Fibroblast of lung (primary cell): Measurements from ENCODE around the gene CLCN7. TPM values are rescaled to one million over a fixed set of nuclear protein-coding genes. Genes with fewer than 3 reads are reported as not detected.
"Not testable (repeated sequence)": the region's sequence is repeated elsewhere in the genome, so short reads cannot be mapped to it uniquely, and the experiment has no call there.

Experiments used
- DNase-seq, 2 donors: peaks; one replicate each; pipeline versions ENCODE4 v3.0.0 to v3.0.0-alpha.2; 2010; ENCODE audit warnings: low read depth in 2 of 2
- H2AFZ ChIP-seq: 2 replicates; pipeline ENCODE4 v1.5.1; 2012; ENCODE audit warnings: low read length, control low read depth, inconsistent platforms
- H3K27ac ChIP-seq: 2 replicates; pipeline ENCODE4 v1.5.1; 2011; ENCODE audit warnings: low read length, control low read depth; ENCODE audit not compliant: insufficient read depth
- H3K27me3 ChIP-seq: 2 replicates; pipeline ENCODE4 v1.5.1; 2011; ENCODE audit warnings: mild to moderate bottlenecking, low read length; ENCODE audit not compliant: control insufficient read depth, insufficient read depth
- H3K36me3 ChIP-seq: 2 replicates; pipeline ENCODE4 v1.5.1; 2011; ENCODE audit warnings: low read length; ENCODE audit not compliant: control insufficient read depth, insufficient read depth
- H3K4me1 ChIP-seq: 2 replicates; pipeline ENCODE4 v1.5.1; 2011; ENCODE audit warnings: low read length; ENCODE audit not compliant: control insufficient read depth, insufficient read depth; ENCODE audit errors: extremely low read depth
- H3K4me2 ChIP-seq: 2 replicates; pipeline ENCODE4 v1.5.1; 2011; ENCODE audit warnings: low read length, control low read depth; ENCODE audit not compliant: insufficient read depth; ENCODE audit errors: extremely low read depth
- H3K4me3 ChIP-seq, 4 experiments: fragments of 200-600 bp in 1 of 4; sonication (generic) in 1 of 4; replicated peaks in 1 of 4; 2 replicates each; pipeline ENCODE4 v1.5.1; 2011 to 2016; ENCODE audit warnings: low read length in 4 of 4, low read depth in 3 of 4, mild to moderate bottlenecking in 3 of 4, control low read depth in 2 of 4, inconsistent platforms in 1 of 4, mixed read lengths in 1 of 4; ENCODE audit not compliant: insufficient read depth in 1 of 4; ENCODE audit errors: control extremely low read depth in 1 of 4
- H3K79me2 ChIP-seq: 2 replicates; pipeline ENCODE4 v1.5.1; 2012; ENCODE audit warnings: mild to moderate bottlenecking, low read length, inconsistent platforms; ENCODE audit not compliant: control insufficient read depth, insufficient read depth
- H3K9ac ChIP-seq: 2 replicates; pipeline ENCODE4 v1.5.1; 2011; ENCODE audit warnings: mild to moderate bottlenecking, low read length, control low read depth; ENCODE audit not compliant: insufficient read depth
- H3K9me3 ChIP-seq: 2 replicates; pipeline ENCODE4 v1.5.1; 2012; ENCODE audit warnings: low read depth, low read length; ENCODE audit not compliant: control insufficient read depth, insufficient read depth
- H4K20me1 ChIP-seq: 2 replicates; pipeline ENCODE4 v1.5.1; 2011; ENCODE audit warnings: low read length; ENCODE audit not compliant: control insufficient read depth, insufficient read depth; ENCODE audit errors: extremely low read depth
- EZH2 ChIP-seq: IDR thresholded peaks from 2 replicates; pipeline ENCODE4 v1.5.1; 2012; ENCODE audit warnings: low read length, control low read depth, mild to moderate bottlenecking; ENCODE audit errors: missing control alignments
- polyA plus RNA-seq, 2 donors: library from polyadenylated mRNA; depleted of rRNA in 1 of 2; stranded (reverse) in 1 of 2; unstranded in 1 of 2; fragments of >200 nt; gene quantifications; 2 replicates each; pipeline ENCODE4 v1.2.1, GENCODE V29; 2011 to 2012; ENCODE audit warnings: missing spikeins in 1 of 2
- total RNA-seq: library from RNA; depleted of rRNA; stranded (reverse); fragments of >200 nt; gene quantifications from 2 replicates; pipeline ENCODE4 v1.2.1, GENCODE V29; 2014
- TF ChIP-seq, protein P1 (sequence below), 2 donors: IDR thresholded peaks in 1 of 2; conservative IDR thresholded peaks in 1 of 2; 1 replicate in 1 of 2; 2 replicates in 1 of 2; pipeline ENCODE4 v1.5.1; 2011 to 2012; ENCODE audit warnings: low read length in 2 of 2, control low read depth in 1 of 2, inconsistent platforms in 1 of 2, low read depth in 1 of 2, mild to moderate bottlenecking in 1 of 2

Gene CLCN7
- total and polyA plus RNA-seq, 2 donors (not counting 1 experiment from before 2014, with no cell fraction given): 25.0 to 83.4 TPM

DNA sequence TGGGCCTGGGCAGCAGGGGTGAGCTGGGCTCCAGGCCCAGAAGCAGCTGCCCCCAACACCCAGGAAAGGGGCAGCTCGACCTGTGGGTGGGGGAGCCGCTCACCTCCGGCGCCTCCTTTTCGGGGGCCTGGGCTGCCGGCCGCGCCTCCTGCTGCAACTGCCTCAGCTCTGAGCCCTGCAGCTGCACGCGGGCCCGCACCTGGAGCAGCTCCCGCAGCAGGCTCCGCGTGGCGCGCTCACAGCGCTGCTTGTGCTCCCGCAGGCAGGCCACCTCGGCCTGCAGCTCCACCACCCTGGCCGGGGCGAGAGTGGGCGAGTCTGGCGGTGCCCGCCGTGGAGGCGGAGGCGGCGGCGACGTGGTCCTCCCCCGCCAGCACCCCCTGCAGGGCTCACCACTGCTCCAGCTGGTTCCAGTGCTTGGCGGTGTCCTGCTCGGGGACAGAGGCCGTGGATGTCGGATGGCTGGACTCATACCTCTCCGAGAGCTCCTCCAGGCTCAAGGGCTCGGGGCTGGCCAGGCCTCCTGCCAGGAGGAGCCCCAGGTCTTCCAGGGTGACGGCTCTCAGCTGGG, 31.3 kb downstream of the CLCN7 start:
- Histone ChIP-seq H3K27me3 (no peaks in the 10 kb centered on the region), H3K4me3 (no peak overlapping the region), H4K20me1 (no peaks in the 10 kb centered on the region), H3K9me3 (no peaks in the 10 kb centered on the region), H3K9ac (no peak overlapping the region), H3K4me1 (no peaks in the 10 kb centered on the region), H3K79me2 (no peaks in the 10 kb centered on the region), H3K27ac (no peak overlapping the region), H3K4me2 (no peak overlapping the region), H3K36me3 (peaks cover 11% of the 10 kb centered on the region), H2AFZ (no peak overlapping the region)
- TF ChIP-seq, protein P1, sequence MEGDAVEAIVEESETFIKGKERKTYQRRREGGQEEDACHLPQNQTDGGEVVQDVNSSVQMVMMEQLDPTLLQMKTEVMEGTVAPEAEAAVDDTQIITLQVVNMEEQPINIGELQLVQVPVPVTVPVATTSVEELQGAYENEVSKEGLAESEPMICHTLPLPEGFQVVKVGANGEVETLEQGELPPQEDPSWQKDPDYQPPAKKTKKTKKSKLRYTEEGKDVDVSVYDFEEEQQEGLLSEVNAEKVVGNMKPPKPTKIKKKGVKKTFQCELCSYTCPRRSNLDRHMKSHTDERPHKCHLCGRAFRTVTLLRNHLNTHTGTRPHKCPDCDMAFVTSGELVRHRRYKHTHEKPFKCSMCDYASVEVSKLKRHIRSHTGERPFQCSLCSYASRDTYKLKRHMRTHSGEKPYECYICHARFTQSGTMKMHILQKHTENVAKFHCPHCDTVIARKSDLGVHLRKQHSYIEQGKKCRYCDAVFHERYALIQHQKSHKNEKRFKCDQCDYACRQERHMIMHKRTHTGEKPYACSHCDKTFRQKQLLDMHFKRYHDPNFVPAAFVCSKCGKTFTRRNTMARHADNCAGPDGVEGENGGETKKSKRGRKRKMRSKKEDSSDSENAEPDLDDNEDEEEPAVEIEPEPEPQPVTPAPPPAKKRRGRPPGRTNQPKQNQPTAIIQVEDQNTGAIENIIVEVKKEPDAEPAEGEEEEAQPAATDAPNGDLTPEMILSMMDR (conservative IDR thresholded peaks at IDR 0.05 in 1 of 2, IDR thresholded peaks at IDR 0.05 in 1 of 2; ENCODE audit: low read depth in 1 of 2, low read length in 2 of 2): no peak
- no peak for TF ChIP-seq EZH2
- no peak for DNase-seq

- Histone ChIP-seq H3K4me3 (no peak overlapping the region), H3K27ac (no peak overlapping the region), H3K4me1 (no peaks in the 10 kb centered on the region), H3K36me3 (peaks cover 7% of the 10 kb centered on the region), H3K79me2 (no peaks in the 10 kb centered on the region), H3K9me3 (no peaks in the 10 kb centered on the region), H2AFZ (no peak overlapping the region), H4K20me1 (no peaks in the 10 kb centered on the region), H3K4me2 (no peak overlapping the region), H3K27me3 (no peaks in the 10 kb centered on the region), H3K9ac (no peak overlapping the region)
- TF ChIP-seq, protein P1 (conservative IDR thresholded peaks at IDR 0.05 in 1 of 2, IDR thresholded peaks at IDR 0.05 in 1 of 2; ENCODE audit: low read depth in 1 of 2, low read length in 2 of 2): no peak
- no peak for TF ChIP-seq EZH2
- no peak for DNase-seq
Measured at GRCh38 chr16:1442697-1443096, 32.1 kb downstream of the CLCN7 start.

- Histone ChIP-seq H3K4me1 (no peaks in the 10 kb centered on the region), H3K9ac (no peak overlapping the region)
Measured at GRCh38 chr16:1441391-1441829, 33.4 kb downstream of the CLCN7 start.

DNA sequence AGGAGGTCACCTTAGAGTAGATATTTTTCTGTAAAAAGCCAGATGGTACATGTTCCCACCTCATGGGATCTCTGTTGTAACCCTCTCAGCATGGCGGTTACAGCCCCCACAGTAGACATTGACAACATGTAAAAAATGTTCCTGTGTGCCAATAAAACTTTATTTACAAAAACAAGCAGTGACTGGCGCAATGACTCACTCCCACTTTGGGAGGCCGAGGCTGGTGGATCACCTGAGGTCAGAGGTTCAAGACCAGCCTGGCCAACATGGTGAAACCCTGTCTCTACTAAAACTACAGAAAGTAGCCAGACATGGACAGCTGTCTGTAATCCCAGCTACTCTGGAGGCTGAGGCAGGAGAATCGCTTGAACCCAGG, 35.1 kb downstream of the CLCN7 start:
- not testable (repeated sequence) for H3K27me3 ChIP-seq, H3K4me1 ChIP-seq, H3K36me3 ChIP-seq, H3K79me2 ChIP-seq, DNase-seq, H2AFZ ChIP-seq, H4K20me1 ChIP-seq, H3K27ac ChIP-seq, H3K9ac ChIP-seq, H3K4me2 ChIP-seq, H3K4me3 ChIP-seq, H3K9me3 ChIP-seq

More at GRCh38 chr16:1441391-1441829, 33.4 kb downstream of the CLCN7 start:
- Histone ChIP-seq H3K36me3 (peaks cover 3% of the 10 kb centered on the region), H2AFZ (no peak overlapping the region), H3K4me2 (no peak overlapping the region), H3K79me2 (no peaks in the 10 kb centered on the region), H3K27ac (no peak overlapping the region), H4K20me1 (no peaks in the 10 kb centered on the region), H3K4me3 (no peak overlapping the region), H3K9me3 (no peaks in the 10 kb centered on the region), H3K27me3 (no peaks in the 10 kb centered on the region)
- TF ChIP-seq EZH2: no peak
- TF ChIP-seq, protein P1 (conservative IDR thresholded peaks at IDR 0.05 in 1 of 2, IDR thresholded peaks at IDR 0.05 in 1 of 2; ENCODE audit: low read depth in 1 of 2, low read length in 2 of 2): no peak
- no peak for DNase-seq
